Measurements from ENCODE around the gene CD22.

The CD22 gene

GRCh38 chr19:35337097-35337983, 8.4 kb downstream of the CD22 start:
- Histone ChIP-seq H3K4me1 (ENCODE audit: control insufficient read depth, low read depth, low read length) (no peaks in the 10 kb centered on the region), H3K36me3 (ENCODE audit: control insufficient read depth, low read depth, low read length) (no peaks in the 10 kb centered on the region), H3K9me3 (ENCODE audit: control insufficient read depth, low read depth, low read length) (no peaks in the 10 kb centered on the region), H3K9ac (ENCODE audit: low read length) (no peak overlapping the region), H3K27me3 (ENCODE audit: control insufficient read depth, insufficient read depth, low read length) (no peaks in the 10 kb centered on the region), H3K27ac (ENCODE audit: low read length) (no peak overlapping the region), H3K4me3 (ENCODE audit: low read length) (no peak overlapping the region)

- Histone ChIP-seq H3K27me3 (ENCODE audit: control insufficient read depth, insufficient read depth, low read length) (no peaks in the 10 kb centered on the region), H3K4me1 (ENCODE audit: control insufficient read depth, low read depth, low read length) (no peaks in the 10 kb centered on the region), H3K36me3 (ENCODE audit: control insufficient read depth, low read depth, low read length) (no peaks in the 10 kb centered on the region), H3K27ac (ENCODE audit: low read length) (no peak overlapping the region), H3K9ac (ENCODE audit: low read length) (no peak overlapping the region), H3K9me3 (ENCODE audit: control insufficient read depth, low read depth, low read length) (no peaks in the 10 kb centered on the region), H3K4me3 (ENCODE audit: low read length) (no peak overlapping the region)
Observed at GRCh38 chr19:35337984-35338296, 9.0 kb downstream of the CD22 start.

- H3K9me3 ChIP-seq (ENCODE audit: control insufficient read depth, low read depth, low read length): no peaks in the 10 kb centered on the region
- H3K27me3 ChIP-seq (ENCODE audit: control insufficient read depth, insufficient read depth, low read length): no peaks in the 10 kb centered on the region
- H3K27ac ChIP-seq (ENCODE audit: low read length): no peak overlapping the region
- no peaks in the 10 kb centered on the region for H3K4me1 ChIP-seq (ENCODE audit: control insufficient read depth, low read depth, low read length)
- H3K9ac ChIP-seq (ENCODE audit: low read length): no peak overlapping the region
- no peaks in the 10 kb centered on the region for H3K36me3 ChIP-seq (ENCODE audit: control insufficient read depth, low read depth, low read length)
- H3K4me3 ChIP-seq (ENCODE audit: low read length): no peak overlapping the region
Observed at GRCh38 chr19:35340431-35340830, 11.4 kb downstream of the CD22 start.

GRCh38 chr19:35341006-35341405, 12.0 kb downstream of the CD22 start:
- Histone ChIP-seq H3K9me3 (ENCODE audit: control insufficient read depth, low read depth, low read length) (no peaks in the 10 kb centered on the region), H3K9ac (ENCODE audit: low read length) (no peak overlapping the region), H3K4me1 (ENCODE audit: control insufficient read depth, low read depth, low read length) (no peaks in the 10 kb centered on the region), H3K27me3 (ENCODE audit: control insufficient read depth, insufficient read depth, low read length) (no peaks in the 10 kb centered on the region), H3K4me3 (ENCODE audit: low read length) (no peak overlapping the region), H3K27ac (ENCODE audit: low read length) (no peak overlapping the region), H3K36me3 (ENCODE audit: control insufficient read depth, low read depth, low read length) (no peaks in the 10 kb centered on the region)

- Histone ChIP-seq H3K27me3 (ENCODE audit: control insufficient read depth, insufficient read depth, low read length) (no peaks in the 10 kb centered on the region), H3K27ac (ENCODE audit: low read length) (no peak overlapping the region), H3K9me3 (ENCODE audit: control insufficient read depth, low read depth, low read length) (no peaks in the 10 kb centered on the region), H3K9ac (ENCODE audit: low read length) (no peak overlapping the region), H3K4me1 (ENCODE audit: control insufficient read depth, low read depth, low read length) (no peaks in the 10 kb centered on the region), H3K36me3 (ENCODE audit: control insufficient read depth, low read depth, low read length) (no peaks in the 10 kb centered on the region), H3K4me3 (ENCODE audit: low read length) (no peak overlapping the region)
Observed at GRCh38 chr19:35341565-35342225, 12.7 kb downstream of the CD22 start.

GRCh38 chr19:35342430-35342829, 13.4 kb downstream of the CD22 start:
- H3K36me3 ChIP-seq (ENCODE audit: control insufficient read depth, low read depth, low read length): no peaks in the 10 kb centered on the region
- no peak overlapping the region for H3K27ac ChIP-seq (ENCODE audit: low read length)

GRCh38 chr19:35344511-35345031, 15.6 kb downstream of the CD22 start:
- Histone ChIP-seq H3K9me3 (ENCODE audit: control insufficient read depth, low read depth, low read length) (no peaks in the 10 kb centered on the region), H3K27ac (ENCODE audit: low read length) (no peak overlapping the region), H3K4me1 (ENCODE audit: control insufficient read depth, low read depth, low read length) (no peaks in the 10 kb centered on the region), H3K27me3 (ENCODE audit: control insufficient read depth, insufficient read depth, low read length) (no peaks in the 10 kb centered on the region), H3K4me3 (ENCODE audit: low read length) (no peak overlapping the region), H3K9ac (ENCODE audit: low read length) (no peak overlapping the region), H3K36me3 (ENCODE audit: control insufficient read depth, low read depth, low read length) (no peaks in the 10 kb centered on the region)

More at GRCh38 chr19:35342430-35342829, 13.4 kb downstream of the CD22 start:
- no peak overlapping the region for H3K9ac ChIP-seq (ENCODE audit: low read length)
- no peak overlapping the region for H3K4me3 ChIP-seq (ENCODE audit: low read length)
- no peaks in the 10 kb centered on the region for H3K9me3 ChIP-seq (ENCODE audit: control insufficient read depth, low read depth, low read length)
- H3K27me3 ChIP-seq (ENCODE audit: control insufficient read depth, insufficient read depth, low read length): no peaks in the 10 kb centered on the region
- no peaks in the 10 kb centered on the region for H3K4me1 ChIP-seq (ENCODE audit: control insufficient read depth, low read depth, low read length)

GRCh38 chr19:35345671-35346111, 16.7 kb downstream of the CD22 start:
- Histone ChIP-seq H3K27me3 (ENCODE audit: control insufficient read depth, insufficient read depth, low read length) (no peaks in the 10 kb centered on the region), H3K9ac (ENCODE audit: low read length) (no peak overlapping the region), H3K27ac (ENCODE audit: low read length) (no peak overlapping the region), H3K9me3 (ENCODE audit: control insufficient read depth, low read depth, low read length) (no peaks in the 10 kb centered on the region), H3K4me1 (ENCODE audit: control insufficient read depth, low read depth, low read length) (no peaks in the 10 kb centered on the region), H3K4me3 (ENCODE audit: low read length) (no peak overlapping the region), H3K36me3 (ENCODE audit: control insufficient read depth, low read depth, low read length) (no peaks in the 10 kb centered on the region)

- H3K27ac ChIP-seq (ENCODE audit: low read length): no peak overlapping the region
- H3K9me3 ChIP-seq (ENCODE audit: control insufficient read depth, low read depth, low read length): no peaks in the 10 kb centered on the region
- no peaks in the 10 kb centered on the region for H3K27me3 ChIP-seq (ENCODE audit: control insufficient read depth, insufficient read depth, low read length)
- H3K9ac ChIP-seq (ENCODE audit: low read length): no peak overlapping the region
- no peaks in the 10 kb centered on the region for H3K4me1 ChIP-seq (ENCODE audit: control insufficient read depth, low read depth, low read length)
- no peaks in the 10 kb centered on the region for H3K36me3 ChIP-seq (ENCODE audit: control insufficient read depth, low read depth, low read length)
- H3K4me3 ChIP-seq (ENCODE audit: low read length): no peak overlapping the region
Observed at GRCh38 chr19:35346193-35347052, 17.4 kb downstream of the CD22 start.

- Histone ChIP-seq H3K27ac (ENCODE audit: low read length) (no peak within 1 kb of the TSS), H3K27me3 (ENCODE audit: control insufficient read depth, insufficient read depth, low read length) (no peaks in the 10 kb centered on the region), H3K4me1 (ENCODE audit: control insufficient read depth, low read depth, low read length) (no peaks in the 10 kb centered on the region), H3K9me3 (ENCODE audit: control insufficient read depth, low read depth, low read length) (no peaks in the 10 kb centered on the region), H3K36me3 (ENCODE audit: control insufficient read depth, low read depth, low read length) (no peaks in the 10 kb centered on the region), H3K9ac (ENCODE audit: low read length) (no peak within 1 kb of the TSS), H3K4me3 (ENCODE audit: low read length) (no peak within 1 kb of the TSS)
Observed at GRCh38 chr19:35347171-35347929, 18.4 kb downstream of the CD22 start, which contains the start of gene FFAR1. FFAR1 (plus strand) TSS chr19:35347902; CDS start chr19:35351552, 3,650 bp downstream.

Data from iPS-18a (cell line).